Activated gamma-delta T cell (primary cell): Measurements from ENCODE around the gene PGLYRP3.

Experiments
- DNase-seq: peaks from one replicate; lab custom pipeline; 2025; lab: John Stamatoyannopoulos, UW

PGLYRP3 gene

GRCh38 chr1:153313288-153313687, 536 bp upstream of the PGLYRP3 start:
- no peak for DNase-seq

- DNase-seq, result no peak
These were observed 2.2 kb downstream of the PGLYRP3 start for GRCh38 chr1:153310526-153310925.

GRCh38 chr1:153309441-153309840, 3.3 kb downstream of the PGLYRP3 start:
- no peak for DNase-seq

GRCh38 chr1:153308540-153308939, 4.2 kb downstream of the PGLYRP3 start:
- no peak for DNase-seq

- no peak for DNase-seq
These were observed 5.5 kb downstream of the PGLYRP3 start for GRCh38 chr1:153307221-153307600.

- no peak for DNase-seq
These were observed 6.2 kb downstream of the PGLYRP3 start for GRCh38 chr1:153306303-153307220.

GRCh38 chr1:153305682-153306081, 7.1 kb downstream of the PGLYRP3 start:
- DNase-seq, result no peak

- no peak for DNase-seq
These were observed 10.4 kb downstream of the PGLYRP3 start for GRCh38 chr1:153302308-153302707.

GRCh38 chr1:153293851-153294250, 18.9 kb downstream of the PGLYRP3 start:
- DNase-seq, result no peak

- DNase-seq, result no peak
These were observed 19.3 kb downstream of the PGLYRP3 start for GRCh38 chr1:153293480-153293775.

- DNase-seq, result no peak
These were observed 19.8 kb downstream of the PGLYRP3 start for GRCh38 chr1:153292740-153293479.

- DNase-seq, result no peak
These were observed 20.6 kb downstream of the PGLYRP3 start for GRCh38 chr1:153292185-153292584.

- no peak for DNase-seq
These were observed 21.2 kb downstream of the PGLYRP3 start for GRCh38 chr1:153291514-153291913.

GRCh38 chr1:153288634-153289275, 24.0 kb downstream of the PGLYRP3 start:
- DNase-seq, result no peak

- DNase-seq, result no peak
These were observed 34.9 kb downstream of the PGLYRP3 start for GRCh38 chr1:153277852-153278251.

GRCh38 chr1:153272186-153272585, 40.6 kb downstream of the PGLYRP3 start:
- no peak for DNase-seq

- DNase-seq, result no peak
These were observed 41.0 kb downstream of the PGLYRP3 start for GRCh38 chr1:153271711-153272110.

GRCh38 chr1:153265457-153265856, 47.3 kb downstream of the PGLYRP3 start:
- no peak for DNase-seq

GRCh38 chr1:153262462-153263157, 50.1 kb downstream of the PGLYRP3 start:
- DNase-seq, result no peak

GRCh38 chr1:153262070-153262366, 50.7 kb downstream of the PGLYRP3 start:
- DNase-seq, result no peak

GRCh38 chr1:153261281-153262069, 51.3 kb downstream of the PGLYRP3 start:
- DNase-seq, result peak; percentile 12
